ENCODE results near the gene HOXD10.

GRCh38 chr2:176152350-176153181 lies 36.0 kb downstream of the HOXD10 start:
- TF ChIP-seq, protein P1, sequence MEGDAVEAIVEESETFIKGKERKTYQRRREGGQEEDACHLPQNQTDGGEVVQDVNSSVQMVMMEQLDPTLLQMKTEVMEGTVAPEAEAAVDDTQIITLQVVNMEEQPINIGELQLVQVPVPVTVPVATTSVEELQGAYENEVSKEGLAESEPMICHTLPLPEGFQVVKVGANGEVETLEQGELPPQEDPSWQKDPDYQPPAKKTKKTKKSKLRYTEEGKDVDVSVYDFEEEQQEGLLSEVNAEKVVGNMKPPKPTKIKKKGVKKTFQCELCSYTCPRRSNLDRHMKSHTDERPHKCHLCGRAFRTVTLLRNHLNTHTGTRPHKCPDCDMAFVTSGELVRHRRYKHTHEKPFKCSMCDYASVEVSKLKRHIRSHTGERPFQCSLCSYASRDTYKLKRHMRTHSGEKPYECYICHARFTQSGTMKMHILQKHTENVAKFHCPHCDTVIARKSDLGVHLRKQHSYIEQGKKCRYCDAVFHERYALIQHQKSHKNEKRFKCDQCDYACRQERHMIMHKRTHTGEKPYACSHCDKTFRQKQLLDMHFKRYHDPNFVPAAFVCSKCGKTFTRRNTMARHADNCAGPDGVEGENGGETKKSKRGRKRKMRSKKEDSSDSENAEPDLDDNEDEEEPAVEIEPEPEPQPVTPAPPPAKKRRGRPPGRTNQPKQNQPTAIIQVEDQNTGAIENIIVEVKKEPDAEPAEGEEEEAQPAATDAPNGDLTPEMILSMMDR (conservative IDR thresholded peaks at IDR 0.05; ENCODE audit: low read length), result no peak
- no peak for TF ChIP-seq EZH2phosphoT487 (IDR thresholded peaks at IDR 0.05; ENCODE audit: borderline replicate concordance, low read depth, low read length)
